Mesenchymal stem cell (in vitro differentiated cells and primary cell): ENCODE data around the gene NMNAT2.

ENCODE experiments used
- DNase-seq: peaks from one replicate; pipeline ENCODE4 v3.0.0-alpha.2; 2013
- H2AFZ ChIP-seq: one replicate; pipeline ENCODE4 v1.6.1; 2013; ENCODE audit warnings: low read depth, mild to moderate bottlenecking, control low read depth, inconsistent platforms, low read length, moderate library complexity
- H2AK5ac ChIP-seq: 2 replicates; pipeline ENCODE4 v1.6.1; 2013; ENCODE audit warnings: low read length, moderate library complexity, mild to moderate bottlenecking, inconsistent platforms; ENCODE audit not compliant: severe bottlenecking
- H2BK120ac ChIP-seq: one replicate; pipeline ENCODE4 v1.6.1; 2013; ENCODE audit warnings: low read depth, mild to moderate bottlenecking, inconsistent platforms, low read length, moderate library complexity
- H2BK12ac ChIP-seq, 2 experiments: one replicate each; pipeline ENCODE4 v1.6.1; 2013; ENCODE audit warnings: inconsistent platforms in 2 of 2, low read length in 2 of 2, mild to moderate bottlenecking in 2 of 2, moderate library complexity in 2 of 2, control low read depth in 1 of 2
- H2BK15ac ChIP-seq: one replicate; pipeline ENCODE4 v1.6.1; 2013; ENCODE audit warnings: mild to moderate bottlenecking, low read depth, inconsistent platforms; ENCODE audit not compliant: poor library complexity, severe bottlenecking
- H2BK5ac ChIP-seq: 2 replicates; pipeline ENCODE4 v1.6.1; 2013; ENCODE audit warnings: low read depth, mild to moderate bottlenecking, low read length, control low read depth, inconsistent platforms; ENCODE audit not compliant: poor library complexity, severe bottlenecking
- H3K14ac ChIP-seq, 2 experiments: one replicate each; pipeline ENCODE4 v1.6.1; 2013; ENCODE audit warnings: inconsistent platforms in 2 of 2, low read length in 2 of 2, control low read depth in 1 of 2, mild to moderate bottlenecking in 1 of 2, moderate library complexity in 1 of 2
- H3K18ac ChIP-seq, 2 experiments: one replicate each; pipeline ENCODE4 v1.6.1; 2013; ENCODE audit warnings: inconsistent platforms in 2 of 2, low read length in 2 of 2, control low read depth in 1 of 2, low read depth in 1 of 2, mild to moderate bottlenecking in 1 of 2
- H3K23ac ChIP-seq, 2 experiments: one replicate each; pipeline ENCODE4 v1.6.1; 2013; ENCODE audit warnings: inconsistent platforms in 2 of 2, low read length in 2 of 2, mild to moderate bottlenecking in 2 of 2, moderate library complexity in 2 of 2, control low read depth in 1 of 2
- H3K27ac ChIP-seq: 2 replicates; pipeline ENCODE4 v1.5.1; 2013; ENCODE audit warnings: mild to moderate bottlenecking, moderate library complexity, low read length, control low read depth, inconsistent platforms; ENCODE audit not compliant: poor library complexity, severe bottlenecking
- H3K27me3 ChIP-seq, 2 experiments: 2 replicates each; pipeline versions ENCODE4 v1.6.1 to v1.7.0; 2013; ENCODE audit warnings: low read length in 2 of 2, mild to moderate bottlenecking in 2 of 2, moderate library complexity in 2 of 2, control low read depth in 1 of 2, inconsistent platforms in 1 of 2; ENCODE audit not compliant: control insufficient read depth in 1 of 2, insufficient read depth in 1 of 2
- H3K36me3 ChIP-seq, 2 experiments: 2 replicates each; pipeline versions ENCODE4 v1.6.1 to v1.7.0; 2013; ENCODE audit warnings: low read length in 2 of 2, control low read depth in 1 of 2, inconsistent platforms in 1 of 2, low read depth in 1 of 2, mild to moderate bottlenecking in 1 of 2; ENCODE audit not compliant: insufficient read depth in 2 of 2, control insufficient read depth in 1 of 2
- H3K4ac ChIP-seq, 2 experiments: one replicate each; pipeline ENCODE4 v1.6.1; 2013; ENCODE audit warnings: inconsistent platforms in 2 of 2, low read length in 2 of 2, mild to moderate bottlenecking in 2 of 2, moderate library complexity in 2 of 2, control low read depth in 1 of 2, low read depth in 1 of 2
- H3K4me1 ChIP-seq: 2 replicates; pipeline ENCODE4 v1.6.1; 2013; ENCODE audit warnings: low read depth, low read length, control low read depth; ENCODE audit not compliant: control insufficient read depth, insufficient read depth
- H3K4me2 ChIP-seq: 2 replicates; pipeline ENCODE4 v1.6.1; 2013; ENCODE audit warnings: low read length, mild to moderate bottlenecking, inconsistent platforms; ENCODE audit not compliant: poor library complexity, severe bottlenecking
- H3K4me3 ChIP-seq, 2 experiments: 2 replicates each; pipeline versions ENCODE4 v1.5.1 to v1.7.0; 2013; ENCODE audit warnings: low read length in 2 of 2, mild to moderate bottlenecking in 2 of 2, control low read depth in 1 of 2, low read depth in 1 of 2; ENCODE audit not compliant: insufficient read depth in 1 of 2
- H3K79me1 ChIP-seq: replicated peaks from 2 replicates; pipeline ENCODE4 v1.6.1; 2013; ENCODE audit warnings: mild to moderate bottlenecking, control low read depth, low read length, inconsistent platforms; ENCODE audit not compliant: poor library complexity, severe bottlenecking
- H3K9ac ChIP-seq: 2 replicates; pipeline ENCODE4 v1.7.0; 2013; ENCODE audit warnings: mild to moderate bottlenecking, low read length, moderate library complexity
- H3K9me3 ChIP-seq: 2 replicates; pipeline ENCODE4 v1.7.0; 2013; ENCODE audit warnings: mild to moderate bottlenecking, low read length; ENCODE audit not compliant: control insufficient read depth
- H4K8ac ChIP-seq: one replicate; pipeline ENCODE4 v1.6.1; 2013; ENCODE audit warnings: inconsistent platforms, mild to moderate bottlenecking, low read length, moderate library complexity
- H4K91ac ChIP-seq: one replicate; pipeline ENCODE4 v1.6.1; 2013; ENCODE audit warnings: mild to moderate bottlenecking, low read length, inconsistent platforms
- WGBS: methylation state at CpG from one replicate; pipeline ENCODE4 v1.1.7; 2013; ENCODE audit warnings: mixed read lengths; 5-methylcytosine and 5-hydroxymethylcytosine counted together

The NMNAT2 gene

DNA sequence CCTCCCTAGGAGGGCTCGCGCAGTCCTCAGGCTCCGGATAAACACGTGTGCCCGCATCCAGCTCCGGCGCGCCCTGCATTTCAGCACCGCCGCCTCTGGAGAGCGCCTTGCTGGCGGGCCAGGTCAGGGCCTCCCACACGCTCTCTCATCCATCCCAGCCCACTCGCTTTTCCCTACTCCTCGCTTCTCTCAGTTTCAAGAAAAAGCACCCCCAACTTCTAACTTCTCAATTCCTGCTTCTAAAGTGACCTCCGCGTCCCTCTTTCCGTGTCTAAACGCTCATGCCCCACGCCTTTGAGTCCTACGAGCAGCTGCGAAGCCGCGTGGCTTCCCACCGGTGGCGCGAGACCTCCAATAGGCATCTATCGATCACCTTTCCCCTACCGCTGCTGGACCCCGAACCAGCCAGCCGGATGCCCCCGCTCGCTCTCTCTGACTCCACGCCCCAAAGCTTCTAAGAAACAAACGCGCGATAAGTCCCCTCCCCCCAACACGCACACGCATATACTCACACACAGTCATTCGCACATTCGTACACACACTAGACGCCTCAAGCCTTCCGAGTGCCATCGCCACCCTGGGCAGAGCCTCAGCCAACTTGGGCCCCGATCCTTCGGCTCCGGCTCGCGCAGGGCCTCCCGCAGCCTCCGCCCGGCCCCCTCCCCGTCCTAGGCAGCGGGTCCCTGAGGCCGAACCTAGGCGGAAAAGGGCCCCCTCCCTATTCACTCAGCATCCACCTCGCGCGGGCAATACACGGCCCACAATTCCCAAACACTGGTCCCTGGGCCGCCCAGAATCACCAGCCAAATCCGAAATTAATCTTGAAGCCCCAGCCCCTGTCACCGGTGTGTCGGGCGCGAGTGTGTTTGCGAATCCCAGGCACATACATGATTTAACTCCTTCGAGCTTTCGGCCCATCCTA is 1.1 kb downstream of the NMNAT2 start:
- H2BK120ac ChIP-seq = no peak overlapping the region
- no peak overlapping the region for H3K18ac ChIP-seq
- DNase-seq = peak; percentile 68
- peaks cover 58 to 72% of the 10 kb centered on the region in 2 experiments for H3K27me3 ChIP-seq
- no peak overlapping the region for H4K8ac ChIP-seq
- H3K27ac ChIP-seq = no peak overlapping the region
- H3K79me1 ChIP-seq = no peaks in the 10 kb centered on the region
- no peak overlapping the region for H2BK12ac ChIP-seq
- no peak overlapping the region for H3K9ac ChIP-seq
- H3K14ac ChIP-seq = no peak overlapping the region
- H3K23ac ChIP-seq = peak overlapping the region in 1 of 2 experiments; percentile 50
- H3K9me3 ChIP-seq = no peaks in the 10 kb centered on the region
- peak overlapping the region; percentile 51 for H3K4me2 ChIP-seq
- peaks cover 16% of the 10 kb centered on the region for H3K4me1 ChIP-seq
- H2AK5ac ChIP-seq = no peak overlapping the region
- H2BK15ac ChIP-seq = no peak overlapping the region
- H2BK5ac ChIP-seq = no peak overlapping the region
- no peaks in the 10 kb centered on the region for H3K36me3 ChIP-seq
- no peak overlapping the region for H4K91ac ChIP-seq
- no peak overlapping the region for H2AFZ ChIP-seq
- 4% methylated on average over 69 of the region's 69 CpGs for WGBS
- H3K4ac ChIP-seq = no peak overlapping the region
- peak overlapping the region in 1 of 2 experiments; percentile 75 for H3K4me3 ChIP-seq

DNA sequence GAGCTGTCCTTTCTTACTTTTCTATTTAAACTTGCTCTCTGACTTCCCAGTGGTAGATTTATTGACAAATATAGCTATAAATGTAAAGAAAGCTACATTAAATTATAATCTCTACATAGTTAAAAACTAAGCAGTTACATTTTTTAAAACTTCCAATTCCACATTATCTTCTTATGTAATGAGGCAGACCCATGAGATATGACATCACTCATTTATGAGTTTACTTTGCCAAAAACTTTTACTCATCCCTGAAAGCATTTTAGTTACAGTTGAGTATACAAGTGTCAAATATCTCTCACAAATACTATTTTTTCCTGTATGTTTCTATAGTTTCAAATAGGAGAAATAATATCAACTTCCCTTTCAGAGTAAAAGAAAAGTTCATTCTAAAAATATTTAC is 3.8 kb downstream of the NMNAT2 start:
- Histone ChIP-seq H3K9me3 (no peaks in the 10 kb centered on the region), H3K9ac (no peak overlapping the region), H3K27ac (no peak overlapping the region), H3K23ac (no peak overlapping the region), H2BK12ac (no peak overlapping the region), H2BK15ac (no peak overlapping the region), H3K4me1 (peaks cover 16% of the 10 kb centered on the region), H2AFZ (no peak overlapping the region), H3K4me3 (no peak overlapping the region), H4K91ac (no peak overlapping the region), H4K8ac (no peak overlapping the region), H3K18ac (no peak overlapping the region), H2BK120ac (no peak overlapping the region), H3K14ac (no peak overlapping the region), H3K79me1 (no peaks in the 10 kb centered on the region), H2AK5ac (no peak overlapping the region), H2BK5ac (no peak overlapping the region), H3K4ac (no peak overlapping the region), H3K36me3 (no peaks in the 10 kb centered on the region), H3K4me2 (no peak overlapping the region), H3K27me3 (peaks cover 42 to 45% of the 10 kb centered on the region in 2 experiments)
- DNase-seq = no peak

DNA sequence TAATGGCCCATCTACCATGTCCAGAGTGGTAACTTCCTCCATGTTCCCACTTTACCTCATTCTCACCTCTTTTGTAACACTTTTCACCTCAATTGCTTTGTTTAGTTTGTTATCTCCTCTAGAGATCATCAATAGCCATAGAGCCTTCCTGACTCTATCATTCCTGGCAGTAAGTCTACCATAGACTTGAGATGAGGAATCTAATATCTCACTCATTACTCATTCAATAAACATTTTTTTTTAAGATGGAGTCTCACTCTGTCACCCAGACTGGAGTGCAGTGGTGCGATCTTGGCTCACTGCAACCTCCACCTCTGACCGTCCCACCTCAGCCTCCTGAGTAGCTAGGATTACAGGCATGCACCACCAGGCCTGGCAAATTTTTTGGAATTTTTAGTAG is 7.1 kb downstream of the NMNAT2 start:
- peaks cover 12 to 22% of the 10 kb centered on the region in 2 experiments for H3K27me3 ChIP-seq
- no peak overlapping the region for H3K9ac ChIP-seq
- H2AFZ ChIP-seq = no peak overlapping the region
- H3K79me1 ChIP-seq = no peaks in the 10 kb centered on the region
- H2BK12ac ChIP-seq = no peak overlapping the region
- no peaks in the 10 kb centered on the region for H3K36me3 ChIP-seq
- H3K14ac ChIP-seq = no peak overlapping the region
- H3K4me3 ChIP-seq = no peak overlapping the region
- H3K9me3 ChIP-seq = no peaks in the 10 kb centered on the region
- 92% methylated on average over 2 of the region's 2 CpGs for WGBS
- no peak overlapping the region for H2BK120ac ChIP-seq
- no peak overlapping the region for H4K8ac ChIP-seq
- no peaks in the 10 kb centered on the region for H3K4me1 ChIP-seq
- no peak overlapping the region for H4K91ac ChIP-seq
- no peak overlapping the region for H3K4ac ChIP-seq
- no peak overlapping the region for H3K4me2 ChIP-seq
- H2AK5ac ChIP-seq = no peak overlapping the region
- no peak overlapping the region for H2BK15ac ChIP-seq
- H2BK5ac ChIP-seq = no peak overlapping the region
- no peak for DNase-seq
- no peak overlapping the region for H3K23ac ChIP-seq
- no peak overlapping the region for H3K27ac ChIP-seq
- H3K18ac ChIP-seq = no peak overlapping the region

DNA sequence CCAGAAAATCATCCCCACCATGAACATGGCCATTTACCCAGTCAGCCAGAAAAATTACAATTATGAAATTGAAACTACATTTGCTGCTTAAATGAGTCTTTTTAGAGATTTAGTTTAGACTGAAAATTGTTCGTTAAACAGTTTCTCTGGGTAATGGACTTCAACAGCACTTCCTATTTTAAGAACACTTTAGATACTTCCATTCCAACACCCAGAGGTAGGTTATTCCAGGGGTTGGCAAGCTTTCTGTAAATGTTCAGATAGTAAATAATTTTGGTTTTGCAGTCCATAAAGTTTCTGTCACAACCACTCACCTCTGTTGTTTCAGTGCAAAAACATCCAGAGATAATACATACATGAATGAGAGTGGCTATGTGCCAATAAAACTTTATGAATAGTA is 10.2 kb downstream of the NMNAT2 start:
- Histone ChIP-seq H3K79me1 (no peaks in the 10 kb centered on the region), H3K9me3 (no peaks in the 10 kb centered on the region), H2AK5ac (no peak overlapping the region), H2BK5ac (no peak overlapping the region), H2BK15ac (no peak overlapping the region), H3K36me3 (no peaks in the 10 kb centered on the region), H2AFZ (no peak overlapping the region), H3K18ac (no peak overlapping the region), H3K4me1 (no peaks in the 10 kb centered on the region), H3K14ac (no peak overlapping the region), H3K27ac (no peak overlapping the region), H3K4me2 (no peak overlapping the region), H4K8ac (no peak overlapping the region), H4K91ac (no peak overlapping the region), H3K4me3 (no peak overlapping the region), H2BK12ac (no peak overlapping the region), H2BK120ac (no peak overlapping the region), H3K9ac (no peak overlapping the region), H3K23ac (no peak overlapping the region), H3K27me3 (peaks cover 14 to 34% of the 10 kb centered on the region in 2 experiments), H3K4ac (no peak overlapping the region)
- no CpG with 5 or more reads among the region's 1 CpG for WGBS
- DNase-seq = no peak
